GM21786 (cell line): Measurements from ENCODE around the gene PRPF40A.

Experiments
- ATAC-seq: cut with Tn5 transposase; IDR thresholded peaks from one replicate; pipeline ENCODE4 v1.9.1; 2021; ENCODE audit not compliant: unreplicated experiment

PRPF40A gene

DNA sequence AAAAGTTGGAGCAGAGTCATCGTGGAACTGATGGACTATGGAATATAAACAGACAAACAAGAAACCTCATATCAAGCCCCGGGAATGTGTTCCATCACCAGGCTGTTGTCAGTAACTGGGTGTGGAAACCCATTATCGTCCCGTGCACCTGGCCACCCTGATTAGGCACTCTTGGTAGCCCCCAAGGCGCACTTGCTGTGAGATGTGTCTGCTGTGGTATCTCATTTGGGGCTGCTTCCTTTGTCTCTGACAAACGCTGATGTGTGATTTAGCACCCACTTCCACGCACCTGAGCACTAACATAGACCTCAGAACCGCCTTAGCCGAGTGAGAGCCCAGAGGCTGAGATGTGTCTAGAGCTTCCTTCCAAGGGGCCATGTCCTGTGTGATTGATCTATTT lies 96.3 kb downstream of the PRPF40A start:
- no peak for ATAC-seq

DNA sequence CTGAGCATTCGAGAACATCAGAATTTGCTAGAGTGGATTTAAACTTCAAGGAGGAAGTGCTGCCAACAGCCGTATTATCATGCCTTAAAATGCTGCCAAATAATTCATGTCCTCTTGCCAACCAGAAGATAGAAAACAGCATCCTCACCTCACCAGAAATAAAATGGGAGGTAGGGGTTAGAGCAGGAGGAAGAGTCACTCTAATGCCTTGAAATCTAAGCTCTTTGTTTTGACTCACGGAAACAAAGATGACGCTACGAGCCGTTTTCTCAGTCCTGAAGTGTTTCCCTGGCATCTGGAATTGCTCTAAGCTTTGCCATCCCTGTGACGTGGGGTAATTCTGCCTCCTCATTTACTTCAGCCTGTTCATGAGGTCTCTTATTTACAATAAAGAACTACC lies 97.1 kb downstream of the PRPF40A start:
- no peak for ATAC-seq

DNA sequence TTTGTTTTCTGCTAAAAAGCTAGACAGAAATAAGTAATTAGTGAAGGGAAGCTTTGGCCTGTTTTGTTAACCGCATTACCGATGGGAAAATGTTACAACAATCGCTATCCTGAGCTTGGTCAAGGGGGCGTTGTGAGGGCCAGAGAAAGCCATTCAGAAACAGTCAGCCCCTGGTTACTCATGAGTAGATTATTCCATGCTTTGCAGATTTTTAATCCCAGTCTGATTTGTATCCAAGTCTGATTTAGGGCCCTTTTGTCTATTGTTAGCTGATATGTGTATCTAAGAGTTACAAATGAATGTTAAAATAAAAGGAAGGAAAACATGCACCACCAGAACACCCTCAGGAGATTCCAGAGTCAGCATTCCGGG lies 99.1 kb downstream of the PRPF40A start:
- no peak for ATAC-seq

DNA sequence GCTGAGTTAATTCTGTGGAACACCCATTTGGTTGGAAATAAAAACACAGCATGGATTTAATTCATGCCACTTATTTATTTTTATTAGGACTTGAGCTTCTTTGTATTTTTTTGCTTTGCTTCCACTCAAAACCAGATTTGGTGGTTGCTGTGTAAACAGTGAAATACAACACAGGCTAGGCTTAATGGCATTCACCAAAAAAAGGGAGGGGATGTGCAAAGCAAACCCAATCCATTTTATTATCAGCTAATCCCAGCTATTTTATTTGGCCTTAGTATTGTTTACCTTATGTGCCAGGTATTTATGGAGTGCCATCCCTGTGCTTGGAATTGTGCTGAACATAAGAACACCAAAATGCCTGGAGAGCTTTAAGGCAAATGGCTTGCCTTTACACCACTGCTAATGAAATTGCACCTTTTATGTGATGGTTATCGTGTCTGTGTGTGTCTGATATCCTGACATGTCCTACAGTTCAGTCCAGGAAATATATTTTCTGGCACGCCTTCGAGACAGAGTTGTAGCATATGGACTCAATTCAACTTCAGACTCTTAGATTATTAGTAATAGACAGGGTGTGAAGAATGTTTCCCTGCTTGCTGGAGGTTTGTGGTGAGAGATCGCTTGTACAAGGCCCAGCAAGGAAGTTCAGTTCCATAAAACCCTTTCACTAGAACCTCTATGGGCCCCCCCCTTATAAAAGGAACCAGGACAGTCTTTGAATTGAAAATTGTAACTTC lies 99.6 kb downstream of the PRPF40A start:
- no peak for ATAC-seq

DNA sequence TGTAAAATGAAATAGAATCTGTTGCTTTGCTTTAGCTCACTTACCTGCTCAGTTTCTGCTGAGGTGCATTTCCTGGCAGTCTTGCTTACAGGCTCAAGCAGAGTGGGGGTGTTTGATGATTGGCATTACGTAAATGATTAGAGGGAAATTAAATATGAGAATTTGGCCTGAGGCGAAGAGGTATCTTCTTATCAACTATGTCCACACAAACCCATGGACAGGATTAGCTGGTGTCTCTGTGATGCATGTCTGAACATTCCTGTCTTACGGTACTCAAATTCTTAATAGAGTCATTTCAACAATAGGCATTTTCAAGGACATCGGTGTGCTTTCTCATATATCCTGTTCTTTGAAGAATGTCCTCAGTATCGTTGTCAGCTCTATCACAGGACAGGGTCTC lies 102.1 kb downstream of the PRPF40A start:
- ATAC-seq: no peak

DNA sequence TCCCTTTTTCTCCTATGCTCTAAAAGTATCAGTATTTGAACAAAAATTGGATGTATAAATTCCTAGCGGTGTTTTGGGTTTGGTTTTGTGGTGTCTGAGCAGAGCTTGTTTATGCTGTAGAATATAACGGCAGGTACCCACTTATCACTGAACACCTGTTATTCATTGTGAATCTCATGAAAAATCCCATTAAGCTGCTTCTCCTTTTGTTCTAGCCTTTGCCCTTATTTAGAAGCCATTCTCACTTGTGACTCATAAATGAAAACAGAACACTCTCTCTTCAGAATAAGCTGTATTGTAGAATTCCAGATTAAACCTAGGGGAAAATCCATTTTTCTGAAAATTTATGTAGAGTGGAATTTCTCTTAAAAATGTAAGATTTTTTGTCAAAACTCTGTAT lies 104.0 kb downstream of the PRPF40A start:
- peak; percentile 45 for ATAC-seq

DNA sequence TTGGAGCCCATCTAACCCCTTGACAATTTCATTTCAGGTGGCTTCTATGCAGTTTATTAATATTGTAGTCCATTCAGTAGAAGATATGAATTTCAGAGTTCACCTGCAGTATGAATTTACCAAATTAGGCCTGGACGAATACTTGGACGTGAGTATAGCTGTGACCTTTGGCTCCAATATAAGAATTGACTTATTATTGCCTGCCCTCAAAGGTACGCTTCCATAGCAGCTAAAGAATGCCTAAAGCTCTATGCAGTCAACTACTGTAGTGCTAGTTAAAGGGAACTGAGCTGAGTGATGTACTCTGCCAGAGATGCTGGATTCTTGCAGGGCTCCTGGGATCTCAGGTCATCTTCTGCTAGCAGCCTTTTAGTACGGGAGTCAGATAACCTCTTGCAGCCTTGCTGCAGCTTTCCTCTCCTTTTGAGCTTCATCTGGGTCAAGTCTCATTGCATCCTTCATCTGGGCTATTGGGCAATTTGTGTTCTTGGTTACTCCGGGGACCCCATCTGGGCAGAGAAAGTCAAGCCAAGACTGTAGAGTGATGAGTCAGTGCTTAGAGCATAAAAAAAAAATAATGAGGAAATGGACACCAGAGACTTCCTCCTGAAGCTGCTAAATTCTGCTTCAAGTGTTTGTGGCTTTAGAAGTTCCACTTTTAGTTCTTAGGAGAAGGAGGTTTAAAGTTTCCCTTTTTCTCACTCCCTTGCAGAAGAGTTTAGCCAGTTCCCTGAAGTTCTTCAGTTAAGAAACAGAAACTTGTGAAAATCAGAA lies 105.6 kb downstream of the PRPF40A start:
- ATAC-seq: peak; percentile 83

DNA sequence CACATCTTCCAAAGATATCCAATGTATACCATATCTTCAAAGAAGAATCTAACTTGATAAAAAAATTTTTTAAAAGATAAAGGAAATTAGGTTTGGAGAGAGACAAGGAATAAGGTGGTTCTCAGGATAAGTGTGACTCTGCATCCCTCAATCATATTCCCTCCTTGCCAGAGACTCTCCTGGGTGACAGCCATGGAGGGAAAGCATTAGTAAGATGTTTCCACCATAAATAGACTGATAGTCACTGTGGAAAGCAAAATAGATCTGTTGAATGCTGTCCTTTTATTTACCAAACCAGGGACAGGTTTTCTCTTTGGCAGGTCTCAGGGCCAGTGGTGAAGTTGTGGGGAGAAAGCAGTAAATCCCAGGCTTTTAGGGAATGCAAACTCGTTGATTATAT lies 107.6 kb downstream of the PRPF40A start:
- no peak for ATAC-seq

DNA sequence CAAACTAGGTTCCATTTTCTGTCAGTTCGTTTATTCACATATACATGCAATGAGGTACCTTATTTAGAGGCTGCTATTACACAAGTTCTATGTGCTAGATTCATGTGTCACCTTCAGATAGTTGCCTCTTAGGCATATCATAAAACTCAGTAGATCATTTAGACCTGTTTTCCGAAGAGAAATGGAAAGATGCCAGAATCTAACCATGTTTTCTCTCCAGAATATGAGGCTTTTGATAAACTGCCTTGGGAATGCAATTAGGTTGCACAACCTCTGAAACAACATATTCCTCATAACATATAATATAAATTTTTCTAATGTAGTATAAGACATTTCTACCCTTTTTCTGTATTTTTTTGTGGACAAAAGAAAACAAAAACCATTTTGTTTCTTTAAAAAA lies 108.1 kb downstream of the PRPF40A start:
- ATAC-seq: no peak

DNA sequence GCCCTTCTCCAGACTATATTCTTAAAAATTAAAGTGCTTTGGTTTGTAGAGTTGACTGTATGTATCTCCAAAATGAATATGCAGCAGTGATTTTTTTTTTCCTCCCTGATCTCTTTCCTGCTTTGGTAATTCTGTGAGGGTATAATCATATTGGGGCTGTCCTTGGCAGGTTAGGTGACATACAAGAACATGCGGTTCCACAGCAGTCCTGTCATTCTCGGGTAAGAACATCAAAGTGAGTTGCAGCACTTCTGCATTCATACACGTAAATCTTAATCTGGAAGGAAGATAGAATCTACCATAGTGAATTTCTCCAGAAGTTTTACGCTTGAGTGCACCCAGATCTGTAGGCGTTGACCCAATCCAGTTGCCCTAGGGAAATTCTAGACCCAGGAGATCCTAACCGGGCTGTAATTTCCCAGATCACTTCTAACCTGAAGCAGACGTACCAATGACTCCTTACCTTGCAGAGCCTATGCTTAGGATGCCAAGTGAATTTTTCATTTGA lies 109.4 kb downstream of the PRPF40A start:
- no peak for ATAC-seq

DNA sequence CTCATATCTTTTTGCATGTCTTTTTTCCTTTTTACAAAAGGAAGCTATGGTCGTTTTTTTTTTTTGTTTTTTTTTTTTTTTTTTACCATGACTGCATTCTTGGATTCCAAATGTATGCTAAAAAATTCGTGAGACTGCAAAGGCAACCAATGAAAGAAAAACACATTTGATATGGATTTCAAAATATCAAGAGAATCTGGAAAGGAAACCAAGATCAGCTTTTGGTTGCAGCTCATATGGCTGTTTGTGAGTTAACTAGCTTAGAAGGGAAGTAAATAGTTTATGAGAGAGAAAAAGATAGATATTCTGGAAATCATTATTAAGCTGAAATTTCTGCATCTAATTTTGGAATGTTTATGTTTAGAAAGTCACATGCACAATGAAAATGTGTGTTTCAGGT lies 110.3 kb downstream of the PRPF40A start:
- no peak for ATAC-seq

DNA sequence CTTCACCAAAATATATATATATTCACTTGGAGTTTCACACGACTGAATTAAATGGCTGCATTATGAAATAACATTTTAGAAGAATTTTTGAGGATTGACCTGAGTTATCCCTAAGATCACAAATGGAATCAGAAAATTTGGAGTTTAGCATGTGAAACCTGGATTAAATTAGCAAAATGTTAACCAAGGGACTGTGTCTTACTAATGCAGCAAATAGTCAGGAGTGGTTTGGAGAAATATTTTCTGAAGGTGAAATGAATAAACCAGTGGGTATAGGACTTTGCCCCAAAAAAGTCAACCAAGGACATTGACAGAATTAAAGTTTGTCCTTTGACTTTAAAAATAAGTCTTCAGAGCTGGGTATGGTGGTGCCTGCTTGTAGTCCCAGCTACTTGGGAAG lies 111.2 kb downstream of the PRPF40A start:
- no peak for ATAC-seq

DNA sequence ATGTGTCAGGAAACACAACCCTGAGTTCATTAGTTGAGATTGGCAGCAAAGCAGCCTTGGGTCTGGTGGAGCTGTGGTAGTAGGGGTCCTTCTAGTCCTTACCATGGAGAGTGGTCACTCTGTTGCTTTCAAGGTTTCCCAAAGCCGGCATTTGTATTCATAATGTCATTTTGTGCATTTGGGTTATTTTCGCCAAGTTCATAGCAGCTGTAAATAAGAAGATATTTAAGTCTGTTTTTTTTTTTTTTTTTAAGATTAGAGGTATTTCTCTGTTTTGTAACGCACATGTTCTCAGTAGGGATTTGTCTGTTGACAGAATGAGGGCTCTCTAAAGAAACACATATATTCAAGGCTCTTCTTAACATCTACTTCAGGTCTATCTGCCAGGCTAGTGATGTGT lies 114.1 kb downstream of the PRPF40A start:
- no peak for ATAC-seq

DNA sequence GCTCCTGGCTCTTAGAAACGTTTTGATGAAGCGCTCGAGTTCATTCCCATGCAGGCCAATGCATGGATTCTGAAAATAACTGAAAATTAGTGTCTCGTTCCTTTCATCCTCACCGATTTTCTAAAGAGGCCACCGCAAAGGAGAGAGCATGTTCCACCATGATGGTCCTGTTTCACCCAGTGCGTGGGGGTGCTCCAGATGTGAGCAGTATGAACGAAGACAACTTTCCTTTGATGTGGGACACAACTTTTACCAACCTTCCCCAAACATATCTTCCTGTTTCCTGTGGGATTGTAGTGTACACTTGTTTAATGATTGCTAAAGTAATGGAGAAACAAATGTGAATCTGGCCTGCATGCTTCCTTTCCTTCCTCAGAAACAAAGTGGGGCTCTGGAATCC lies 114.5 kb downstream of the PRPF40A start:
- ATAC-seq: no peak
